CD4-positive, alpha-beta T cell (primary cell): ENCODE measurements around the gene MANSC1. TPM values are rescaled to one million over a fixed set of nuclear protein-coding genes. Genes with fewer than 3 reads are reported as not detected.

Experiments
- ATAC-seq: fragments of 200-7000 bp; cut with Tn5 transposase; one replicate; pipeline ENCODE4 v1.10.0; 2022; ENCODE audit warnings: mild to moderate bottlenecking; ENCODE audit not compliant: poor library complexity
- CTCF ChIA-PET: fragments of 350-600 bp; sonication (Branson Sonifier 250); formaldehyde crosslinking; loops from one replicate; lab custom pipeline; 2021; ENCODE audit warnings: antibody characterized with exemption, inconsistent platforms; lab: Charles Lee
- POLR2A ChIA-PET: fragments of 350-600 bp; sonication (Branson Sonifier 250); formaldehyde crosslinking; loops from one replicate; lab custom pipeline; 2021; ENCODE audit warnings: antibody characterized with exemption, inconsistent platforms; lab: Charles Lee
- DNase-seq, 14 experiments: peaks; one replicate each; pipeline ENCODE4 v3.0.0-alpha.2; 2013 to 2020; ENCODE audit warnings: mixed read lengths in 2 of 14
- H3K27ac ChIP-seq, 2 donors: one replicate each; pipeline versions ENCODE4 v1.5.1 to v1.7.0; 2013; ENCODE audit warnings: low read length in 2 of 2, low read depth in 1 of 2, mild to moderate bottlenecking in 1 of 2
- H3K27me3 ChIP-seq, 2 experiments: 1 replicate in 1 of 2; 2 replicates in 1 of 2; pipeline versions ENCODE4 v1.6.1 to v1.7.0; 2013; ENCODE audit warnings: low read length in 2 of 2, control low read depth in 1 of 2, mild to moderate bottlenecking in 1 of 2, moderate library complexity in 1 of 2; ENCODE audit not compliant: insufficient read depth in 2 of 2, control insufficient read depth in 1 of 2
- H3K36me3 ChIP-seq: one replicate; pipeline ENCODE4 v1.6.1; 2013; ENCODE audit warnings: low read length, control low read depth; ENCODE audit not compliant: insufficient read depth
- H3K4me1 ChIP-seq: one replicate; pipeline ENCODE4 v1.6.1; 2013; ENCODE audit warnings: low read length, control low read depth; ENCODE audit not compliant: insufficient read depth
- H3K4me3 ChIP-seq: one replicate; pipeline ENCODE4 v1.5.1; 2013; ENCODE audit warnings: mild to moderate bottlenecking, low read length, moderate library complexity
- H3K9me3 ChIP-seq, 2 experiments: 1 replicate in 1 of 2; 2 replicates in 1 of 2; pipeline versions ENCODE4 v1.6.1 to v1.7.0; 2013; ENCODE audit warnings: low read length in 2 of 2, mild to moderate bottlenecking in 2 of 2, control low read depth in 1 of 2, moderate library complexity in 1 of 2; ENCODE audit not compliant: control insufficient read depth in 1 of 2, insufficient read depth in 1 of 2
- H3K27ac Mint-ChIP-seq: one replicate; pipeline ENCODE4 v1.8.0; 2020; ENCODE audit warnings: mixed read lengths
- H3K27me3 Mint-ChIP-seq: one replicate; pipeline ENCODE4 v1.8.0; 2021; ENCODE audit warnings: mixed read lengths
- H3K36me3 Mint-ChIP-seq: one replicate; pipeline ENCODE4 v1.8.0; 2021; ENCODE audit warnings: low read depth, mixed read lengths
- H3K4me1 Mint-ChIP-seq: one replicate; pipeline ENCODE4 v1.8.0; 2021; ENCODE audit warnings: low read depth, mixed read lengths
- H3K4me3 Mint-ChIP-seq: one replicate; pipeline ENCODE4 v1.8.0; 2020; ENCODE audit warnings: mild to moderate bottlenecking, mixed read lengths
- H3K9me3 Mint-ChIP-seq: one replicate; pipeline ENCODE4 v1.8.0; 2020; ENCODE audit warnings: mixed read lengths
- CTCF ChIP-seq: fragments of 200-600 bp; IDR thresholded peaks from one replicate; pipeline ENCODE4 v1.8.0; 2022; ENCODE audit warnings: antibody characterized with exemption, mild to moderate bottlenecking
- intact Hi-C, 2 experiments: fragments of 100-400 bp; cut with DNase I in 1 of 2; cut with micrococcal nuclease in 1 of 2; formaldehyde crosslinking; loops; one replicate each; pipeline versions ENCODE4 v1.15.1 to v1.9.0; 2023 to 2025; cut with DNase I, micrococcal nuclease
- total RNA-seq, 174 experiments: library from RNA in 2 of 174; stranded (reverse) in 2 of 174; gene quantifications; one replicate each; pipeline ENCODE4 v1.2.3 and lab custom pipeline; 2021 to 2026

The MANSC1 gene
- total RNA-seq, 2 experiments from 2014 or later = 0.33 to 0.45 TPM

- CTCF ChIA-PET = no interaction called here
- H3K9me3 Mint-ChIP-seq = no peaks in the 10 kb centered on the region
- intact Hi-C loops = no loop called here
Measured at GRCh38 chr12:12286441-12286840, 63.6 kb downstream of the MANSC1 start.

GRCh38 chr12:12282761-12283425, 67.1 kb downstream of the MANSC1 start:
- Histone ChIP-seq H3K9me3 (peaks cover 0 to 3% of the 10 kb centered on the region in 2 experiments), H3K36me3 (no peaks in the 10 kb centered on the region), H3K27me3 (peaks cover 3 to 9% of the 10 kb centered on the region in 2 experiments), H3K4me3 (no peak overlapping the region), H3K4me1 (no peaks in the 10 kb centered on the region), H3K27ac (no peak overlapping the region)
- ChIA-PET CTCF (no interaction called here), POLR2A (no interaction called here)
- Mint-ChIP-seq H3K4me1 (no peaks in the 10 kb centered on the region), H3K4me3 (no peak overlapping the region), H3K27me3 (peaks cover 18% of the 10 kb centered on the region), H3K27ac (no peak overlapping the region), H3K9me3 (peaks cover under 1% of the 10 kb centered on the region), H3K36me3 (no peaks in the 10 kb centered on the region)
- no peak for TF ChIP-seq CTCF
- ATAC-seq (no peak), DNase-seq (no peak)
- intact Hi-C loops = no loop called here

More at GRCh38 chr12:12286441-12286840, 63.6 kb downstream of the MANSC1 start:
- Histone ChIP-seq H3K9me3 (no peaks in the 10 kb centered on the region), H3K4me3 (no peak overlapping the region), H3K27me3 (peaks cover 3 to 9% of the 10 kb centered on the region in 2 experiments), H3K36me3 (no peaks in the 10 kb centered on the region), H3K4me1 (no peaks in the 10 kb centered on the region), H3K27ac (no peak overlapping the region)
- Mint-ChIP-seq H3K4me1 (peaks cover 13% of the 10 kb centered on the region), H3K27ac (no peak overlapping the region), H3K4me3 (no peak overlapping the region), H3K36me3 (no peaks in the 10 kb centered on the region), H3K27me3 (peaks cover 13% of the 10 kb centered on the region)
- ATAC-seq (no peak), DNase-seq (no peak)
- TF ChIP-seq CTCF = no peak
- POLR2A ChIA-PET = no interaction called here

- no peak for TF ChIP-seq CTCF
- CTCF ChIA-PET = no interaction called here
- H3K27me3 Mint-ChIP-seq = peaks cover 18% of the 10 kb centered on the region
Measured at GRCh38 chr12:12282202-12282601, 67.8 kb downstream of the MANSC1 start.

More at GRCh38 chr12:12282202-12282601, 67.8 kb downstream of the MANSC1 start:
- Mint-ChIP-seq H3K4me3 (no peak overlapping the region), H3K36me3 (no peaks in the 10 kb centered on the region), H3K4me1 (no peaks in the 10 kb centered on the region), H3K27ac (no peak overlapping the region), H3K9me3 (peaks cover 2% of the 10 kb centered on the region)
- ATAC-seq = no peak
- no peak overlapping the region for H3K4me3 ChIP-seq
- intact Hi-C loops = no loop called here
- peaks cover 3 to 9% of the 10 kb centered on the region in 2 experiments for H3K27me3 ChIP-seq
- H3K4me1 ChIP-seq = no peaks in the 10 kb centered on the region
- POLR2A ChIA-PET = no interaction called here
- no peak for DNase-seq
- H3K27ac ChIP-seq = no peak overlapping the region
- H3K9me3 ChIP-seq = peaks cover 0 to 3% of the 10 kb centered on the region in 2 experiments
- no peaks in the 10 kb centered on the region for H3K36me3 ChIP-seq
